ENCODE measurements around the gene UBA3. TPM values are rescaled to one million over a fixed set of nuclear protein-coding genes. Genes with fewer than 3 reads are reported as not detected.

Gene UBA3
- total RNA-seq, 1 experiment from 2014 or later = 47.1 TPM

GRCh38 chr3:69005791-69006482 lies 74.2 kb downstream of the UBA3 start:
- no peak for ATAC-seq
- Histone ChIP-seq H3K36me3 (ENCODE audit: control insufficient read depth, insufficient read depth, low read length) (peaks cover 12% of the 10 kb centered on the region), H3K4me3 (ENCODE audit: low read depth in 2 of 2, low read length in 2 of 2) (no peak overlapping the region), H3K9me3 (ENCODE audit: control insufficient read depth, insufficient read depth, low read depth, low read length) (no peaks in the 10 kb centered on the region), H3K27me3 (ENCODE audit: control insufficient read depth, insufficient read depth, low read length) (no peaks in the 10 kb centered on the region), H3K4me1 (ENCODE audit: control insufficient read depth, insufficient read depth, low read length) (no peaks in the 10 kb centered on the region), H3K27ac (ENCODE audit: low read length) (no peak overlapping the region)
- CTCF ChIA-PET = no interaction called here
- BruUV-seq (replicated peaks) = no TSS peak
- in situ Hi-C loops (cut with HindIII; ENCODE audit: low pct_unique_long_range_greater_than_20kb, low sequenced_read_pairs) (no loop called here), intact Hi-C loops (cut with micrococcal nuclease; ENCODE audit: unreplicated experiment) (no loop called here)
- DNase-seq (ENCODE audit: low read depth, low spot score) = no peak
- POLR2A ChIA-PET = no interaction called here
- TF ChIP-seq REST (IDR thresholded peaks at IDR 0.05; ENCODE audit: insufficient read depth in 1 of 2, low read depth in 2 of 2, low read length in 1 of 2) = no peak
- TF ChIP-seq TCF7L2 (IDR thresholded peaks at IDR 0.05; ENCODE audit: low read depth, low read length) = no peak
- TF ChIP-seq POLR2AphosphoS5 (IDR thresholded peaks at IDR 0.05; ENCODE audit: low read depth, low read length) = no peak
- no peak for TF ChIP-seq SIN3A (IDR thresholded peaks at IDR 0.05; ENCODE audit: borderline replicate concordance, insufficient read depth, low read depth, low read length)
- no peak for TF ChIP-seq CTCF (IDR thresholded peaks at IDR 0.05)

GRCh38 chr3:69005071-69005790 lies 74.9 kb downstream of the UBA3 start:
- in situ Hi-C loops (cut with HindIII; ENCODE audit: low pct_unique_long_range_greater_than_20kb, low sequenced_read_pairs) = no loop called here

More at GRCh38 chr3:69005071-69005790, 74.9 kb downstream of the UBA3 start:
- no peaks in the 10 kb centered on the region for H3K4me1 ChIP-seq (ENCODE audit: control insufficient read depth, insufficient read depth, low read length)
- ATAC-seq (no peak), DNase-seq (ENCODE audit: low read depth, low spot score) (no peak)
- no peak for TF ChIP-seq CTCF (IDR thresholded peaks at IDR 0.05)
- TF ChIP-seq SIN3A (IDR thresholded peaks at IDR 0.05; ENCODE audit: borderline replicate concordance, insufficient read depth, low read depth, low read length) = no peak
- TF ChIP-seq POLR2AphosphoS5 (IDR thresholded peaks at IDR 0.05; ENCODE audit: low read depth, low read length) = no peak
- no peak for TF ChIP-seq TCF7L2 (IDR thresholded peaks at IDR 0.05; ENCODE audit: low read depth, low read length)
- TF ChIP-seq REST (IDR thresholded peaks at IDR 0.05; ENCODE audit: insufficient read depth in 1 of 2, low read depth in 2 of 2, low read length in 1 of 2) = no peak
- H3K9me3 ChIP-seq (ENCODE audit: control insufficient read depth, insufficient read depth, low read depth, low read length) = no peaks in the 10 kb centered on the region
- POLR2A ChIA-PET = no interaction called here
- BruUV-seq (replicated peaks) = no TSS peak
- CTCF ChIA-PET = no interaction called here
- peaks cover 12% of the 10 kb centered on the region for H3K36me3 ChIP-seq (ENCODE audit: control insufficient read depth, insufficient read depth, low read length)
- H3K27ac ChIP-seq (ENCODE audit: low read length) = no peak overlapping the region
- H3K27me3 ChIP-seq (ENCODE audit: control insufficient read depth, insufficient read depth, low read length) = no peaks in the 10 kb centered on the region
- intact Hi-C loops (cut with micrococcal nuclease; ENCODE audit: unreplicated experiment) = no loop called here
- no peak overlapping the region for H3K4me3 ChIP-seq (ENCODE audit: low read depth in 2 of 2, low read length in 2 of 2)
